B cell (primary cell): ENCODE data around the gene NFASC. TPM values are rescaled to one million over a fixed set of nuclear protein-coding genes. Genes with fewer than 3 reads are reported as not detected.

Experiments used
- ATAC-seq: fragments of 200-7000 bp; cut with Tn5 transposase; one replicate; pipeline ENCODE4 v1.10.0; 2021; ENCODE audit warnings: low read depth, mild to moderate bottlenecking, moderate number of reproducible peaks, moderate library complexity
- CTCF ChIA-PET: fragments of 350-600 bp; sonication (Branson Sonifier 250); formaldehyde crosslinking; loops from one replicate; lab custom pipeline; 2021; ENCODE audit warnings: antibody characterized with exemption, inconsistent platforms; lab: Charles Lee
- POLR2A ChIA-PET: fragments of 350-600 bp; sonication (Branson Sonifier 250); formaldehyde crosslinking; loops from one replicate; lab custom pipeline; 2021; ENCODE audit warnings: antibody characterized with exemption; lab: Charles Lee
- DNase-seq: peaks from one replicate; pipeline ENCODE4 v3.0.0; 2013
- H2AFZ ChIP-seq: 2 replicates; pipeline ENCODE4 v1.6.1; 2012; ENCODE audit warnings: mild to moderate bottlenecking, low read depth, low read length; ENCODE audit not compliant: insufficient read depth, poor library complexity, severe bottlenecking
- H3K27ac ChIP-seq, 2 donors: 1 replicate in 1 of 2; 2 replicates in 1 of 2; pipeline ENCODE4 v1.5.1; 2012 to 2013; ENCODE audit warnings: low read length in 2 of 2, mild to moderate bottlenecking in 2 of 2, moderate library complexity in 1 of 2
- H3K27me3 ChIP-seq, 4 experiments: fragments of 200-600 bp in 1 of 4; sonication (generic) in 1 of 4; replicated peaks in 1 of 4; 1 replicate in 2 of 4; 2 replicates in 2 of 4; pipeline versions ENCODE4 v1.6.1 to v1.7.0; 2013 to 2016; ENCODE audit warnings: low read length in 3 of 4, mild to moderate bottlenecking in 2 of 4, mixed read lengths in 1 of 4, moderate library complexity in 1 of 4; ENCODE audit not compliant: insufficient read depth in 4 of 4, control insufficient read depth in 3 of 4; ENCODE audit errors: control extremely low read depth in 1 of 4
- H3K36me3 ChIP-seq, 2 experiments: replicated peaks in 1 of 2; 1 replicate in 1 of 2; 2 replicates in 1 of 2; pipeline versions ENCODE4 v1.6.1 to v1.7.1; 2013; ENCODE audit warnings: low read length in 1 of 2; ENCODE audit not compliant: insufficient read depth in 2 of 2, control insufficient read depth in 1 of 2; ENCODE audit errors: control extremely low read depth in 1 of 2, extremely low read depth in 1 of 2
- H3K4me1 ChIP-seq, 2 donors: fragments of 200-600 bp in 1 of 2; sonication (generic) in 1 of 2; 1 replicate in 1 of 2; 2 replicates in 1 of 2; pipeline versions ENCODE4 v1.5.1 to v1.6.1; 2013 to 2017; ENCODE audit warnings: low read length in 2 of 2; ENCODE audit not compliant: control insufficient read depth in 2 of 2, insufficient read depth in 2 of 2
- H3K4me2 ChIP-seq: replicated peaks from 2 replicates; pipeline ENCODE3; 2012; ENCODE audit warnings: mild to moderate bottlenecking, low read depth, low read length; ENCODE audit not compliant: poor library complexity, severe bottlenecking
- H3K4me3 ChIP-seq, 5 experiments: fragments of 200-600 bp in 1 of 5; sonication (generic) in 1 of 5; 1 replicate in 3 of 5; 2 replicates in 2 of 5; pipeline versions ENCODE4 v1.5.1 to v1.7.0; 2011 to 2016; ENCODE audit warnings: low read length in 4 of 5, mild to moderate bottlenecking in 4 of 5, low read depth in 2 of 5, control low read depth in 1 of 5, moderate library complexity in 1 of 5; ENCODE audit not compliant: insufficient read depth in 1 of 5; ENCODE audit errors: control extremely low read depth in 1 of 5, extremely low read depth in 1 of 5
- H3K79me2 ChIP-seq: fragments of 200-600 bp; sonication (generic); one replicate; pipeline ENCODE4 v1.6.0; 2016; ENCODE audit warnings: low read length; ENCODE audit not compliant: control insufficient read depth, insufficient read depth
- H3K9ac ChIP-seq: fragments of 200-600 bp; sonication (generic); 2 replicates; pipeline ENCODE4 v1.6.1; 2017; ENCODE audit warnings: mild to moderate bottlenecking, low read length, moderate library complexity
- H3K9me3 ChIP-seq, 3 donors: one replicate each; pipeline versions ENCODE4 v1.6.1 to v1.7.1; 2013; ENCODE audit warnings: low read length in 2 of 3; ENCODE audit not compliant: control insufficient read depth in 2 of 3, insufficient read depth in 1 of 3; ENCODE audit errors: control extremely low read depth in 1 of 3
- H4K20me1 ChIP-seq: 2 replicates; pipeline ENCODE4 v1.6.0; 2012; ENCODE audit warnings: mild to moderate bottlenecking, low read length; ENCODE audit not compliant: insufficient read depth, control insufficient read depth, poor library complexity, severe bottlenecking
- H3K27ac Mint-ChIP-seq: one replicate; pipeline ENCODE4 v1.8.0; 2021; ENCODE audit warnings: mixed read lengths
- H3K27me3 Mint-ChIP-seq: one replicate; pipeline ENCODE4 v1.8.0; 2021; ENCODE audit warnings: mixed read lengths
- H3K4me1 Mint-ChIP-seq: one replicate; pipeline ENCODE4 v1.8.0; 2021; ENCODE audit warnings: mixed read lengths
- H3K4me3 Mint-ChIP-seq: one replicate; pipeline ENCODE4 v1.8.0; 2021; ENCODE audit warnings: mixed read lengths
- H3K9me3 Mint-ChIP-seq: one replicate; pipeline ENCODE4 v1.8.0; 2022; ENCODE audit warnings: mixed read lengths; ENCODE audit not compliant: insufficient read depth
- CTCF ChIP-seq: fragments of 200-600 bp; IDR thresholded peaks from one replicate; pipeline ENCODE4 v1.8.0; 2022; ENCODE audit warnings: antibody characterized with exemption, mild to moderate bottlenecking
- EZH2 ChIP-seq: IDR thresholded peaks from 2 replicates; pipeline ENCODE4 v1.6.1; 2012; ENCODE audit warnings: borderline replicate concordance, low read depth, mild to moderate bottlenecking, moderate library complexity, low read length; ENCODE audit not compliant: insufficient read depth, poor library complexity, severe bottlenecking
- WGBS: methylation state at CpG from one replicate; pipeline ENCODE4 v1.1.5; 2013; ENCODE audit warnings: missing lambda C conversion rate; ENCODE audit not compliant: insufficient coverage; 5-methylcytosine and 5-hydroxymethylcytosine counted together
- intact Hi-C: fragments of 100-400 bp; cut with micrococcal nuclease; formaldehyde crosslinking; loops from one replicate; pipeline ENCODE4 v1.10.0; 2022
- polyA plus RNA-seq: library from polyadenylated mRNA; depleted of rRNA; stranded (reverse); fragments of >200 nt; gene quantifications from 2 replicates; pipeline ENCODE4 v1.2.3, GENCODE V29; 2012
- total RNA-seq, 2 donors: library from RNA; stranded (reverse); fragments of 120-200 nt in 1 of 2; gene quantifications; 1 replicate in 1 of 2; 2 replicates in 1 of 2; pipeline versions ENCODE4 v1.2.3 to v1.2.4, GENCODE V29; 2013 to 2022

NFASC gene
- total and polyA plus RNA-seq, 2 donors (not counting 1 experiment from before 2014, with no cell fraction given) = 0.06 to 0.39 TPM

DNA sequence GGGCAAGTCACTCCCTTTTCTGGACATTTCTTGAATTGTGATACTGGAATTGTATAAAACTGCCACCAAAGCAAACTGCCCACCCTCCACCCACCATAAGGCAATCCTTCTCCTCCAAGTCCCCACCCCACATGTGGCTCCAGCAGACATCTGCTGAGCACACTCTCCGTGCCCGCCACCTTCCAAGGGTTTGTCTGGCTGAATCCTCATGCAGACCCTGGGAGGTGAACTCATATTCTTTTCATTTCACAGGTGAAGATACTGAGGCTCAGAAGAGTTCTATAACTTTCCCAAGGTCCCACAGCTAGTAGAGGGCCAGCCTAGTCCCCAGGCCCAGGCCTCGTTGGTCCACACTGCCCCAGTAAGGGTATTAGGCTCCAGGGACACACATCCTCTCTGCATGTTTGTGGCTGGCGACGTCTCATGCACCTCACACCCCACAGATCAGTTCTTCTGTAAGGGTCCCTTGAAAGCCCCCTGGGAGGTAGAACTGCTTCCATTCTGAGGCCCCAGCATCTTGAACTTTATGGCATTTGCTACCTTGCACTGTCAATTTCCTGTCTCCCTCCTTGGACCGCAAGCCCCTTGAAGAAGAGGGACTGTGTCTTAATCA lies 186.4 kb downstream of the NFASC start:
- Histone ChIP-seq H3K4me3 (no peak overlapping the region), H3K4me2 (no peak overlapping the region), H4K20me1 (no peaks in the 10 kb centered on the region), H2AFZ (no peak overlapping the region), H3K9me3 (no peaks in the 10 kb centered on the region), H3K36me3 (no peaks in the 10 kb centered on the region), H3K27me3 (peaks cover 0 to 4% (median 0%) of the 10 kb centered on the region in 4 experiments), H3K79me2 (no peaks in the 10 kb centered on the region), H3K27ac (no peak overlapping the region), H3K4me1 (peaks cover 0 to 6% of the 10 kb centered on the region in 2 donors), H3K9ac (no peak overlapping the region)
- Mint-ChIP-seq H3K4me3 (no peak overlapping the region), H3K27me3 (peaks cover 8% of the 10 kb centered on the region), H3K9me3 (no peaks in the 10 kb centered on the region), H3K4me1 (no peaks in the 10 kb centered on the region), H3K27ac (no peak overlapping the region)
- 89% methylated on average over 4 of the region's 6 CpGs for WGBS
- no peak for TF ChIP-seq EZH2
- no peak for TF ChIP-seq CTCF
- intact Hi-C loops = no loop called here
- ChIA-PET POLR2A (no interaction called here), CTCF (no interaction called here)
- DNase-seq (no peak), ATAC-seq (no peak)

DNA sequence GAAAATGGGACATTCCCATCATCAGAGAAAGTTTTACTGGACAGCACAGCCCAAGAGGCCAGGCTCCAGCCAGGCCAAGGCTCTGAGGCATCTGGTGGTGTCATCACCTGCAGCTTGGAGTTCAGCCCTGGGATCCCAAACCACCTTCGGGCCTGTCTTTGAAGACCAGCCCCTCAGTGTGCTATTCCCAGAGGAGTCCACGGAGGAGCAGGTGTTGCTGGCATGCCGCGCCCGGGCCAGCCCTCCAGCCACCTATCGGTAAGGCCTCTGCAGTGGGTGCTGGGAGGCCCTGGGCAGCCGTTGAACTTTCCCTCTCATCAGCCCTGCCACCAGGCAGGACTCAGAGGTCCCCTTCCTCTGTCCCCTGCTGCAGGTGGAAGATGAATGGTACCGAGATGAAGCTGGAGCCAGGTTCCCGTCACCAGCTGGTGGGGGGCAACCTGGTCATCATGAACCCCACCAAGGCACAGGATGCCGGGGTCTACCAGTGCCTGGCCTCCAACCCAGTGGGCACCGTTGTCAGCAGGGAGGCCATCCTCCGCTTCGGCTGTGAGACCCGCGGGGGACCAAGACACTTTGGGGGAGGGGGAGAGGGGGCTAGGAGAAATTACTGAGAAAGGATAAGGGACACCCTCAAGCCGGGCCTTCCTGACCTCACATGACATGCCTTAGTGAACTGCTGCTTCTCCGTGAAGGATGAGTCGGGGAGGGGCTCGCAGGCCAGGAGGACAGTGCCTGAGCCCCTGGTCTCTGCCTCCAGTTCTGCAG lies 187.3 kb downstream of the NFASC start:
- Histone ChIP-seq H3K9ac (no peak overlapping the region), H3K36me3 (no peaks in the 10 kb centered on the region), H3K79me2 (no peaks in the 10 kb centered on the region), H4K20me1 (no peaks in the 10 kb centered on the region), H3K4me2 (no peak overlapping the region), H3K27me3 (no peaks in the 10 kb centered on the region), H3K4me3 (no peak overlapping the region), H2AFZ (no peak overlapping the region), H3K27ac (no peak overlapping the region), H3K9me3 (no peaks in the 10 kb centered on the region), H3K4me1 (peaks cover 0 to 6% of the 10 kb centered on the region in 2 donors)
- Mint-ChIP-seq H3K27ac (no peak overlapping the region), H3K27me3 (peaks cover 8% of the 10 kb centered on the region), H3K4me3 (no peak overlapping the region), H3K9me3 (no peaks in the 10 kb centered on the region), H3K4me1 (no peaks in the 10 kb centered on the region)
- DNase-seq (no peak), ATAC-seq (no peak)
- POLR2A ChIA-PET = no interaction called here
- CTCF ChIA-PET = no interaction called here
- WGBS = 91% methylated on average over 19 of the region's 19 CpGs
- intact Hi-C loops = no loop called here
- TF ChIP-seq CTCF (no peak), EZH2 (no peak)
